NCI-H748 (cell line): ENCODE results near the gene ZNF646.
A peak's percentile ranks its signal among the peaks of the same experiment; 100 is the strongest.

Experiments
- DNase-seq: peaks from one replicate; lab custom pipeline; 2025; ENCODE audit not compliant: unreplicated experiment; lab: John Stamatoyannopoulos, UW

Gene ZNF646

DNA sequence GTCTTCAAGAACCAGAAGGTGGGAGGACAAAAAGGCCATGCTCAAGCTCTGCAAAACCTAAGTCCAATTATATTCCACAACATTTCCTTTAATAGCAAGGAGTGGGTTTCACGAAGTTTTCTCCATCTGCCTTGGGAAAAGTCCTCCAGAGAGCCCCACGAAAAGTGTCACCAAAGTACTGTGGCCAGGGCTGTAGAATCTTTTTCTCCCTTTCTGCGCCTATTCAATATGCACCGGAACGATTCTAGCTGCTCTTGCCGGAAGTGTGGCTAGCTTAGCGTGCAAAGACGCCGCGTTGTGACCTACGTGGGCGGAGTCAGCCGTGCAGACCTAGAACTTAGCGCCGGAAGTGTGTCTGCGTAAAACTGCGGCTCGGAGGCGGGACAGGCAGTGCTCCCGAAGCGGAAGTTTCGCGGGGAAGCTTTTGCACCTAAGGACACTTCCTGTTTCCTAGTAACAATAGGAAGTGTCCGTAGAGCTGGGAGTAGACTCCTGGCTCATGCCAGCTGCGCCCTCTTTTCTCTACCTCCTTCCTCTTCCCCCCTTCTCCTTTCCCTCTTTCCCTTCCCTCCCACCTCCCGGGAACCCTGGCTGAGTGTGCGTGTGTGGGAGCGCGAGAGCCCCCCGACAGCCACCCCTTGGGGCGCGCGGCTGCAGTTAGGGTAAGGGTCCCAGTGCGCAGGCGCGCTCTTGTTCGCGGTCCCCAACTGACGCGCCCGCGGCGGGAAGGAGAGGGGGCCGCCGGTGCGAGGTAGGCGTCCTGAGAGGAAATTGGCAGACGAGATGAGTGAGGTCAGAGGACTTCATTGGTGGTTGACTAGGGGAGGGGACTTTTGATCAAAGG is at the start of gene ZNF646, which contains the start of gene ZNF668:
Gene ZNF646, plus strand, starts transcription at position 453 of the 844 bp plus-strand sequence. CDS start 1,903 bp downstream, outside the sequence.
Gene ZNF668, minus strand, starts transcription at position 271 of the 844 bp plus-strand sequence. CDS start 9,781 bp downstream, outside the sequence.
- DNase-seq: peak; percentile 99

DNA sequence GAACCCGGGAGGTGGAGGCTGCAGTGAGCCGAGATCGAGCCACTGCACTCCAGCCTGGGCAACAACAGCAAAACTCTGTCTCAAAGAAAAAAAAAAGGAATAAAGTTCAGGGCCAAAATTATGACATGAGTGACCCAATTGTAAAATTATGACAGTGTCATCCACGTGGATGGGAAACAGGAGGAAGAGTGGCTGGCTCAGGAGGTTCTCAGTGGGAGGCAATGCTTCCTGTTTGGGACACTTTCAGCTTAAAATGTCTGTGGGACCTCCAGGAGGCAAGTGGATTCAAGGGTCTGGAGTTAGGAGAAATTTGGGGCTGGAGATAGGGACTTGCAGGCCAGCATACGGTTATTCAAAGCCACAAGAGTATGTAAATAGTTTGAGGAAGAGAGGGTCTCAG is 48.9 kb upstream of the ZNF646 start:
- no peak for DNase-seq

GRCh38 chr16:31029272-31029671 is 45.0 kb upstream of the ZNF646 start:
- no peak for DNase-seq

DNA sequence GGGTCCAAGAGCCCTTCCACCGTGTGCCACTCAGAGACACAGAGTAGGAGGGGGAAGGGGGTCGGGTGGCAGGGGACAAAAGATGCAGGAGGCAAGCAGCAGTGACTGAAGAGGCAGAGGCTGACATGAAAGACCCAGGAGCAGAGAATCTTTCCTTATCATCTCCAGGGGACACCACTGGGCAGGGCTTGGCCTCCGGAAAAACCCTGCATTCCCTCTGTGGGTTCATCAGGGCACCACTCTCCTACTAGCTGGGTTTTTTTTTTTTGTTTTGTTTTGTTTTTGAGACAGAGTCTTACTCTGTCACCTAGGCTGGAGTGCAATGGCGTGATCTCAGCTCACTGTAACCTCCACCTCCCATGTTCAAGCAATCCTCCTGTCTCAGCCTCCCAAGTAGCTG is 42.9 kb upstream of the ZNF646 start:
- DNase-seq: no peak

GRCh38 chr16:31032736-31033708 is 41.2 kb upstream of the ZNF646 start, which contains the start of gene STX4:
Gene STX4 (plus strand): TSS chr16:31033558. CDS start chr16:31033806, 248 bp downstream.
- peak; percentile 89 for DNase-seq

GRCh38 chr16:31033709-31034492 is 40.3 kb upstream of the ZNF646 start:
- DNase-seq: peak; percentile 67

DNA sequence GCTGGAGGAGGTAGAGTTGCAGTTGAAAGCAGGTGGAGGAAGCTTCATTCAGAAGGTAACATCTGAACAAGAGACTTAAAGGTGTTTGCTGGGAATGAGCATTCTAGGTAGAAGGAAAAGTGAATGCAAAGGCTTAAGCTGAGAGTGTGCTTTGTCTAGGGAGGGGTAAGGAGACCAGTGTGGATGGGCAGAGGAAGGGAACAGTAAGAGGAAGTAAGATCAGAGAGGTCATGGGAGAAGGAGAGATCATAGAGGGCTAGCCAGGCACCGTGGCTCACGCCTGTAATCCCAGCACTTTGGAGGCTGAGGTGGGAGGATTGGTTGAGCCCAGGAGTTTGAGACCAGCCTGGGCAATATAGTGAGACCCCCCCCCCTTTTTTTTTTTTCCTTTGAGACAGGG is 37.5 kb upstream of the ZNF646 start:
- DNase-seq: no peak

- no peak for DNase-seq
These were observed 35.2 kb upstream of the ZNF646 start for GRCh38 chr16:31038993-31039392.

GRCh38 chr16:31042866-31043265 is 31.4 kb upstream of the ZNF646 start:
- DNase-seq: no peak

GRCh38 chr16:31043352-31043751 is 30.9 kb upstream of the ZNF646 start:
- no peak for DNase-seq

DNA sequence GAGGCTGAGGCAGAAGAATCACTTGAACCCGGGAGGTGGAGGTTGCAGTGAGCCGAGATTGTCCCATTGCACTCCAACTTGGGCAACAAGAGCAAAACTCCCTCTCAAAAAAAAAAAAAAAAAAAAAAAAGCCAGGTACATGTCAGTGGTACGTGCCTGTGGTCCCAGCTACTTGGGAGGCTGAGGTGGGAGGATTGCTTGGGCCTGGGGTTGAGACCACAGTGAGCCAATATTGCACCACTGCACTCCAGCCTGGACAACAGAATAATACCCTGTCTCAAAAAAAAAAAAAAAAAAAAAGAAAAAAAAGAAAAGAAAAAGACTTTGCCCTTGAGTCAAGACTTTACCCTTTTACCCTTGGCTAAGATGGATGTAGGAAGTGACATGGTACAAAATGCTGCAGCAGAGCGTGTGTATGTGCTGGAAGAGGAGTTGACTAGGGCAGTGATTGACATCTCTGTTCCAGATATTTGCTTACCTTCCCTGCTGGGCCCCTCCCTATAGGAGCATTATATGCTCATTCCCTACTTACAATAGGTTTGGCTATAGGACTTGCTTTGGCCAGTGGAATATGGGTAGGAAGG is 30.2 kb upstream of the ZNF646 start:
- no peak for DNase-seq

DNA sequence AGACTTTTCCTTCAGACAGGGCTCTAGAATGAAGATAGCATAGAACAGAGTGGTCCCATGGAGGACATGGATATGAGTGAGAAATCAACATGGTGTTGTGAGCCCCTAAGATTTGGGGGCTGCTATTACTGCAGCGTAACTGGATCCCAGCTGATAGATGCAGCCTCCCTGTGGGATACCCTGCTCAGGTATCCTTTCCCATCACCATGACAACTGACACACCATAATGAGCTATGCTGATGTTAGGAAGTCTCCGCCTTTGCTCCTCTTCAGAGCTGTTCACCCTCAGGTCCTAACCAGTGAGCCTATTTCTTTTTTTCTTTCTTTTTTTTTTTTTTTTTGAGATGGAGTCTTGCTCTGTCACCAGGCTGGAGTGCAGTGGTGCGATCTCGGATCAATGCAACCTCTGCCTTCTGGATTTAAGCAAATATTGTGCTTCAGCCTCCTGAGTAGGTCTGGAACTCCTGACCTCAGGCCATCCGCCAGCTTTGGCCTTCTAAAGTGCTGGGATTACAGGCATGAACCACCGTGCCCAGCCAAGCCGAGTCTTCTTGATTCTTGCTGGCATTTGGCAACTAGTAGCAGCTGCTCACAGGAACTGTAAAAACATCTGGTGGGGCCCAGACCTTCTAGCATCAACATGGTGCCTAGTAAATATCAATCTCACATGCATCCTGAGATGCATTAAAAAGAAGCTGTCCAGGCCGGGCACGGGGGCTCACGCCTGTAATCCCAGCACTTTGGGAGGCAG is 23.8 kb upstream of the ZNF646 start:
- DNase-seq: peak; percentile 14

- DNase-seq: no peak
These were observed 22.1 kb upstream of the ZNF646 start for GRCh38 chr16:31052114-31052513.

- no peak for DNase-seq
These were observed 18.6 kb upstream of the ZNF646 start for GRCh38 chr16:31055613-31056012.

- no peak for DNase-seq
These were observed 13.0 kb upstream of the ZNF646 start for GRCh38 chr16:31061126-31061812.

DNA sequence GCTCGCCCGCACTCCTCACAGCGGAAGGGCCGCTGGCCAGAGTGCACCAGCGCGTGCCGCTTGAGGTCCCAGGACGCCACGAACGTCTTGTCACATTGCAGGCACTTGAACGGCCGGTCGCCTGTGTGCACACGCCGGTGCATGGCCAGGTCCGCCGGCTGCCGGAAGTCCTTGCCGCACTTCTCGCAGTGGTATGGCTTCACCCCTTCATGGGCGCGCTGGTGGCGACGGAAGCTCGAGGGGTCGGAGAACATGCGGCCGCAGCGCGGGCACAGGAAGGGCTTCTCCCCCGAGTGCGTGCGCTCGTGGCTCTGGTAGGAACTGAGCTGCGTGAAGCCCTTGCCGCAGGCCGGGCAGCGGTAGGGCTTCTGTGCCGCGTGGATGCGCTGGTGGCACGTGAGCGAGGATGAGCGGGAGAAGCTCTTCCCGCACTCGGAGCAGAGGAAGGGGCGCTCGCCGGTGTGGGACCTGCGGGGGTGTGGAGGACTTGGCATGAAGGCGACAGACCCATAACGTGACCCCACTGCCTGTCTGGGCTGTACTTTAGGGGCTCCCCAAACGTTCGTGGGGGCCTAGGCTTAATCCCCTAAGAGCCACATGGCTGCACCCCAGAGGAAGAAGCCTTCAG is 12.3 kb upstream of the ZNF646 start:
- DNase-seq: no peak

DNA sequence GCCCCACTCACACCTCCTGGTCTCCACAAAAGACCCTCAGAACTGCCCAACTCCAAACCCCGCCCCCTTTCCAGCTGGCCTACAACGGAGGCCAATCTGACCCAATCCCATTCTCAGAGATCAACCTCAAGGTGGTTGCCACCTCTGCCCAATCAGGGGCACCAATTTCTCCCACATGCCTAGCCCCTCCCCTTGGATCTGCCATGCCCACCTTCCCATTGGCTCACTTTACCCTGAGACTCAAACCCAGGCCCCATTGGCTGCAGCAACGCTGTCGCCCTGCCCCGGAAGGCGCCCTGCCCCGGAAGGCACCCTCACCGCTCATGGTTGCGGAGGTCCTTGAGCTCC is 10.8 kb upstream of the ZNF646 start:
- DNase-seq: no peak

- no peak for DNase-seq
These were observed 10.2 kb upstream of the ZNF646 start for GRCh38 chr16:31063843-31064611.
